Adrenal gland (tissue), 12 donors: ENCODE results near the gene ACE2. TPM values are rescaled to one million over a fixed set of nuclear protein-coding genes. Genes with fewer than 3 reads are reported as not detected.

Experiments used
- DNase-seq, 7 donors: peaks; one replicate each; pipeline ENCODE4 v3.0.0-alpha.2; 2019 to 2020
- H3K27ac ChIP-seq, 5 donors: fragments of 200-600 bp; sonication (generic) in 4 of 5; 1 replicate in 3 of 5; 2 replicates in 2 of 5; pipeline versions ENCODE4 v1.5.1 to v1.8.0; 2016 to 2020; ENCODE audit warnings: mild to moderate bottlenecking in 1 of 5
- H3K27me3 ChIP-seq: fragments of 200-600 bp; 2 replicates; pipeline ENCODE4 v1.8.0; 2021
- H3K36me3 ChIP-seq, 2 donors: fragments of 200-600 bp; replicated peaks in 1 of 2; 1 replicate in 1 of 2; 2 replicates in 1 of 2; pipeline versions ENCODE4 v1.5.1 to v1.8.0; 2018 to 2022
- H3K4me1 ChIP-seq, 2 donors: fragments of 200-600 bp; replicated peaks in 1 of 2; 1 replicate in 1 of 2; 2 replicates in 1 of 2; pipeline versions ENCODE4 v1.5.1 to v1.8.0; 2018 to 2021
- H3K4me3 ChIP-seq, 4 donors: fragments of 200-600 bp; sonication (generic) in 3 of 4; one replicate each; pipeline ENCODE4 v1.5.1; 2016 to 2018
- H3K9me3 ChIP-seq, 3 donors: fragments of 200-600 bp; sonication (generic) in 1 of 3; replicated peaks in 1 of 3; 1 replicate in 2 of 3; 2 replicates in 1 of 3; pipeline versions ENCODE4 v1.5.1 to v1.8.0; 2016 to 2021
- CTCF ChIP-seq, 6 experiments: fragments of 450-650 bp in 4 of 6; fragments of 200-600 bp in 2 of 6; sonication (generic) in 1 of 6; IDR thresholded peaks; 1 replicate in 5 of 6; 2 replicates in 1 of 6; pipeline versions ENCODE4 v1.5.1 to v1.8.0; 2016 to 2021; ENCODE audit warnings: antibody characterized with exemption in 6 of 6, mild to moderate bottlenecking in 2 of 6, moderate library complexity in 1 of 6
- POLR2A ChIP-seq, 2 donors: fragments of 450-650 bp; IDR thresholded peaks; one replicate each; pipeline ENCODE4 v1.6.1; 2017; ENCODE audit warnings: antibody characterized with exemption in 2 of 2, mild to moderate bottlenecking in 2 of 2, moderate library complexity in 1 of 2
- WGBS, 4 donors: extraction: QIAGEN DNeasy Blood & Tissue Kit in 2 of 4; methylation state at CpG; one replicate each; pipeline versions ENCODE4 v1.1.5 to v1.1.7; 2013 to 2017; 5-methylcytosine and 5-hydroxymethylcytosine counted together
- intact Hi-C, 2 donors: fragments of 100-400 bp; cut with DNase I; formaldehyde crosslinking; loops; one replicate each; pipeline versions ENCODE4 v1.14.1 to v1.15.0; 2022 to 2023
- polyA plus RNA-seq, 3 donors: library from polyadenylated mRNA; stranded (reverse); fragments of 200-250 nt in 2 of 3; fragments of 350-450 nt in 1 of 3; fragmentation: Illumina TruSeq in 1 of 3; extraction: RNeasy Lipid Tissue Mini Kit (QIAGEN cat#74804) in 1 of 3; gene quantifications; one replicate each; pipeline ENCODE4 v1.2.3, GENCODE V29; 2013 to 2014
- total RNA-seq, 9 donors: library from RNA; depleted of rRNA in 4 of 9; stranded (reverse); fragments of >200 nt in 4 of 9; fragments of 120-200 nt in 1 of 9; fragmentation: NEBNext Ultra II Directional in 1 of 9; extraction: Animal tissue kit (Norgen Biotek cat#: 25700) in 1 of 9; gene quantifications; one replicate each; pipeline versions ENCODE4 v1.1.0 to v1.2.4, GENCODE V29; 2013 to 2023
- donor health status: healthy with polysubstance abuse.
- donor health status: Bipolar disorder and iron deficiency.
- donor health status: DM: yes; HTN: yes; CAD: no.
- donor health status: DM: no; HTN: no; CAD: no.
- donor health status: DM: no; HTN: no; CAD: no.
- donor health status: DM: yes; HTN: yes; CAD: no.

ACE2 gene
- total and polyA plus RNA-seq, 12 donors, result 0.35 to 3.9 (median 0.73) TPM

GRCh38 chrX:15515931-15516330 is 84.8 kb downstream of the ACE2 start:
- H3K27ac ChIP-seq, result no peak overlapping the region
- H3K27me3 ChIP-seq, result peaks cover 4% of the 10 kb centered on the region
- DNase-seq, result peak in 3 of 7 donors; percentile 16 to 49 (median 21)
- TF ChIP-seq POLR2A (IDR thresholded peaks at IDR 0.05) (no peak), CTCF (IDR thresholded peaks at IDR 0.05) (no peak)
- H3K4me1 ChIP-seq, result no peaks in the 10 kb centered on the region
- no peaks in the 10 kb centered on the region for H3K36me3 ChIP-seq
- H3K4me3 ChIP-seq, result no peak overlapping the region
- WGBS, 4 donors, result 24 to 39% (median 31%) methylated on average over 6 of the region's 6 CpGs
- intact Hi-C loops, result no loop called here
- no peaks in the 10 kb centered on the region for H3K9me3 ChIP-seq

GRCh38 chrX:15514279-15514678 is 86.5 kb downstream of the ACE2 start:
- peaks cover 4% of the 10 kb centered on the region for H3K27me3 ChIP-seq
- no peaks in the 10 kb centered on the region for H3K4me1 ChIP-seq
- intact Hi-C loops, result no loop called here
- H3K4me3 ChIP-seq, result no peak overlapping the region
- no peaks in the 10 kb centered on the region for H3K36me3 ChIP-seq
- DNase-seq, result no peak
- 38 to 91% (median 75%) methylated on average over 1 of the region's 1 CpG for WGBS, 4 donors
- no peaks in the 10 kb centered on the region for H3K9me3 ChIP-seq
- no peak overlapping the region for H3K27ac ChIP-seq
- TF ChIP-seq POLR2A (IDR thresholded peaks at IDR 0.05) (no peak), CTCF (IDR thresholded peaks at IDR 0.05) (no peak)

- no peaks in the 10 kb centered on the region for H3K4me1 ChIP-seq
- H3K36me3 ChIP-seq, result no peaks in the 10 kb centered on the region
- no peak for TF ChIP-seq CTCF (IDR thresholded peaks at IDR 0.05)
- no peak for TF ChIP-seq POLR2A (IDR thresholded peaks at IDR 0.05)
- DNase-seq, result no peak
- 61 to 87% (median 67%) methylated on average over 4 of the region's 4 CpGs for whole genome bisulfite sequencing, 4 donors
- H3K27me3 ChIP-seq, result peaks cover 4% of the 10 kb centered on the region
- no peak overlapping the region for H3K27ac ChIP-seq
- H3K4me3 ChIP-seq, result no peak overlapping the region
- H3K9me3 ChIP-seq, result no peaks in the 10 kb centered on the region
- intact Hi-C loops, result no loop called here
These were observed 88.3 kb downstream of the ACE2 start for GRCh38 chrX:15512401-15512965.

- TF ChIP-seq POLR2A (IDR thresholded peaks at IDR 0.05) (no peak), CTCF (IDR thresholded peaks at IDR 0.05) (no peak)
- H3K27me3 ChIP-seq, result peaks cover 4% of the 10 kb centered on the region
- no peaks in the 10 kb centered on the region for H3K4me1 ChIP-seq
- H3K4me3 ChIP-seq, result no peak overlapping the region
- no peaks in the 10 kb centered on the region for H3K36me3 ChIP-seq
- 15 to 44% (median 30%) methylated on average over 1 of the region's 1 CpG for WGBS, 4 donors
- no peak overlapping the region for H3K27ac ChIP-seq
- intact Hi-C loops, result no loop called here
- DNase-seq, result no peak
- no peaks in the 10 kb centered on the region for H3K9me3 ChIP-seq
These were observed 89.2 kb downstream of the ACE2 start for GRCh38 chrX:15511563-15511962.

Other genes starting within 250 kb of the ACE2 start
- gene VEGFD, start 216.5 kb downstream of the ACE2 start, total RNA-seq, result 10 to 100 TPM in 6 of 9 donors, 1 to 10 TPM in 3; 1.0 to 23.4 (median 14.9) TPM
- gene VEGFD, start 216.5 kb downstream of the ACE2 start, polyA plus RNA-seq, result 1 to 10 TPM in 2 of 3 donors, under 1 TPM in 1; 0.86 to 9.2 (median 8.5) TPM
- 10 to 100 TPM; 14.0 to 48.6 (median 24.8) TPM for gene PIR, start 107.6 kb downstream of the ACE2 start, total RNA-seq
- 10 to 100 TPM; 11.9 to 27.1 (median 18.1) TPM for gene PIR, start 107.6 kb downstream of the ACE2 start, polyA plus RNA-seq
- gene BMX, start 100.2 kb downstream of the ACE2 start, total RNA-seq, result 1 to 10 TPM in 4 of 9 donors, under 1 TPM in 4, not detected in 1; 0.11 to 1.8 (median 0.90) TPM
- under 1 TPM; 0.29 to 0.91 (median 0.64) TPM for gene BMX, start 100.2 kb downstream of the ACE2 start, polyA plus RNA-seq
- 1 to 10 TPM in 1 of 9 donors, under 1 TPM in 7, not detected in 1; 0.14 to 1.6 (median 0.50) TPM for gene CLTRN, start 63.8 kb upstream of the ACE2 start, total RNA-seq
- 1 to 10 TPM; 1.3 to 1.8 (median 1.4) TPM for gene CLTRN, start 63.8 kb upstream of the ACE2 start, polyA plus RNA-seq
- 10 to 100 TPM in 5 of 9 donors, 1 to 10 TPM in 4; 3.3 to 21.6 (median 13.7) TPM for gene CA5B, start 137.3 kb upstream of the ACE2 start, total RNA-seq
- gene CA5B, start 137.3 kb upstream of the ACE2 start, polyA plus RNA-seq, result 1 to 10 TPM; 2.5 to 6.7 (median 4.6) TPM
- 1 to 10 TPM in 8 of 9 donors, not detected in 1; 2.9 to 9.7 (median 7.8) TPM for gene ZRSR2, start 189.5 kb upstream of the ACE2 start, total RNA-seq
- gene ZRSR2, start 189.5 kb upstream of the ACE2 start, polyA plus RNA-seq, result 10 to 100 TPM; 23.7 to 49.1 (median 44.6) TPM